ENCODE measurements around the gene ZAR1L. TPM values are rescaled to one million over a fixed set of nuclear protein-coding genes. Genes with fewer than 3 reads are reported as not detected.

Gene ZAR1L
- total and polyA plus RNA-seq, 2 experiments from 2014 or later: 0.31 to 0.56 TPM

DNA sequence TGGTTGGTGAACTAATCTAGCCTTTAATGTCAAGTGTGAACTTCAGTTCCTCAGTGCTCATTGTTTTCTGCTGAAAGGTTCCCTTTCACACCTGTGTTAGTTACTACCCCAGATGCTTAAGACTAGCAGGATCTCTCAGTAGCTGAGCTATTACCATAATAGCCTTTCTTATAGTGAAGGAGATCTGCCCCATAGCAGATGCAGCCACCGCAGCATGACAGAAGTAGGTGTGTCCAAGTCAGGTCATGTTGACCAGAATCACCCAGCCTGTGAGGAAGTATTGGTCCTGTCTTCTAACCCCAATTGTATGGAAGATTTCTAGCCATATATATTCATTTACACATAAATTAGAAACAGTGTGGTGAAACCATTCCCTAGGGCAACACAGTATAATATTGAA is 37.3 kb downstream of the ZAR1L start (continued):
- TF ChIP-seq REST (IDR thresholded peaks at IDR 0.05; ENCODE audit: unreplicated experiment) (no peak), EZH2phosphoT487 (IDR thresholded peaks at IDR 0.05; ENCODE audit: unreplicated experiment) (no peak), CREB1 (CRISPR knock-in tag; IDR thresholded peaks at IDR 0.05; ENCODE audit: low read depth) (no peak)
- TF ChIP-seq, protein P1, sequence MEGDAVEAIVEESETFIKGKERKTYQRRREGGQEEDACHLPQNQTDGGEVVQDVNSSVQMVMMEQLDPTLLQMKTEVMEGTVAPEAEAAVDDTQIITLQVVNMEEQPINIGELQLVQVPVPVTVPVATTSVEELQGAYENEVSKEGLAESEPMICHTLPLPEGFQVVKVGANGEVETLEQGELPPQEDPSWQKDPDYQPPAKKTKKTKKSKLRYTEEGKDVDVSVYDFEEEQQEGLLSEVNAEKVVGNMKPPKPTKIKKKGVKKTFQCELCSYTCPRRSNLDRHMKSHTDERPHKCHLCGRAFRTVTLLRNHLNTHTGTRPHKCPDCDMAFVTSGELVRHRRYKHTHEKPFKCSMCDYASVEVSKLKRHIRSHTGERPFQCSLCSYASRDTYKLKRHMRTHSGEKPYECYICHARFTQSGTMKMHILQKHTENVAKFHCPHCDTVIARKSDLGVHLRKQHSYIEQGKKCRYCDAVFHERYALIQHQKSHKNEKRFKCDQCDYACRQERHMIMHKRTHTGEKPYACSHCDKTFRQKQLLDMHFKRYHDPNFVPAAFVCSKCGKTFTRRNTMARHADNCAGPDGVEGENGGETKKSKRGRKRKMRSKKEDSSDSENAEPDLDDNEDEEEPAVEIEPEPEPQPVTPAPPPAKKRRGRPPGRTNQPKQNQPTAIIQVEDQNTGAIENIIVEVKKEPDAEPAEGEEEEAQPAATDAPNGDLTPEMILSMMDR (conservative IDR thresholded peaks at IDR 0.05; ENCODE audit: low read depth in 2 of 2): no peak

GRCh38 chr13:32272021-32272683 is 43.0 kb downstream of the ZAR1L start:
- H3K4me3 Mint-ChIP-seq: no peak overlapping the region
- no peak overlapping the region for H3K27ac Mint-ChIP-seq
- Histone ChIP-seq H3K4me1 (ENCODE audit: insufficient read depth) (0 out of 2 replicates have a peak, but pooled peaks cover 3% of the 10 kb centered on the region), H3K27ac (ENCODE audit: low read depth) (no peak overlapping the region), H3K36me3 (ENCODE audit: insufficient read depth) (no peaks in the 10 kb centered on the region), H3F3A (replicated peaks; ENCODE audit: low read depth) (no peaks in the 10 kb centered on the region), H3K4me2 (no peak overlapping the region), H3K27me3 (ENCODE audit: insufficient read depth) (no peaks in the 10 kb centered on the region), H3K4me3 (no peak overlapping the region), H3K9me2 (ENCODE audit: insufficient read depth) (no peaks in the 10 kb centered on the region), H3K79me2 (replicated peaks; ENCODE audit: insufficient read depth) (no peaks in the 10 kb centered on the region), H4K20me1 (replicated peaks; ENCODE audit: insufficient read depth) (no peaks in the 10 kb centered on the region), H2AFZ (no peak overlapping the region)
- no peak for DNase-seq (ENCODE audit: low spot score)
- H3K36me3 Mint-ChIP-seq (ENCODE audit: low read depth): no peaks in the 10 kb centered on the region
- H3K9me3 Mint-ChIP-seq: no peaks in the 10 kb centered on the region
- 0 out of 3 replicates have a peak, but pooled peaks cover 2% of the 10 kb centered on the region for H3K4me1 Mint-ChIP-seq
- ATAC-seq: no peak
- H3K27me3 Mint-ChIP-seq (ENCODE audit: insufficient read depth, low read depth, poor library complexity): peaks cover 2% of the 10 kb centered on the region
- TF ChIP-seq, protein P2, sequence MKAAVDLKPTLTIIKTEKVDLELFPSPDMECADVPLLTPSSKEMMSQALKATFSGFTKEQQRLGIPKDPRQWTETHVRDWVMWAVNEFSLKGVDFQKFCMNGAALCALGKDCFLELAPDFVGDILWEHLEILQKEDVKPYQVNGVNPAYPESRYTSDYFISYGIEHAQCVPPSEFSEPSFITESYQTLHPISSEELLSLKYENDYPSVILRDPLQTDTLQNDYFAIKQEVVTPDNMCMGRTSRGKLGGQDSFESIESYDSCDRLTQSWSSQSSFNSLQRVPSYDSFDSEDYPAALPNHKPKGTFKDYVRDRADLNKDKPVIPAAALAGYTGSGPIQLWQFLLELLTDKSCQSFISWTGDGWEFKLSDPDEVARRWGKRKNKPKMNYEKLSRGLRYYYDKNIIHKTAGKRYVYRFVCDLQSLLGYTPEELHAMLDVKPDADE (IDR thresholded peaks at IDR 0.05): no peak
- TF ChIP-seq ZNF114 (CRISPR knock-in tag; IDR thresholded peaks at IDR 0.05): no peak
- no peak for TF ChIP-seq EZH2 (IDR thresholded peaks at IDR 0.05; ENCODE audit: low read depth, unreplicated experiment)
- TF ChIP-seq POLR2AphosphoS5 (IDR thresholded peaks at IDR 0.05; ENCODE audit: low read depth): no peak
- TF ChIP-seq ZNF462 (CRISPR knock-in tag; IDR thresholded peaks at IDR 0.05): no peak
- TF ChIP-seq, protein P1 (conservative IDR thresholded peaks at IDR 0.05; ENCODE audit: low read depth in 2 of 2): no peak
